Activated naive CD8-positive, alpha-beta T cell treated with anti-CD3 and anti-CD28 coated beads, Interleukin-2, amount 50 U/mL, for 24 hours (primary cell): ENCODE data around the gene LPAR4.
"Not testable (repeated sequence)": the region's sequence is repeated elsewhere in the genome, so short reads cannot be mapped to it uniquely, and the experiment has no call there.

ENCODE experiments used
- ATAC-seq: fragments of 150-1000 bp; cut with Tn5 transposase; one replicate; pipeline ENCODE4 v1.10.0; 2021
- DNase-seq: peaks from one replicate; pipeline ENCODE4 v3.0.0; 2021
- H3K27ac Mint-ChIP-seq: one replicate; pipeline ENCODE4 v1.8.0; 2021; ENCODE audit warnings: mild to moderate bottlenecking, mixed read lengths
- H3K27me3 Mint-ChIP-seq: one replicate; pipeline ENCODE4 v1.8.0; 2021; ENCODE audit warnings: mixed read lengths
- H3K36me3 Mint-ChIP-seq: one replicate; pipeline ENCODE4 v1.8.0; 2021; ENCODE audit warnings: low read depth, mixed read lengths
- H3K4me1 Mint-ChIP-seq: one replicate; pipeline ENCODE4 v1.8.0; 2021; ENCODE audit warnings: mixed read lengths
- H3K4me3 Mint-ChIP-seq: one replicate; pipeline ENCODE4 v1.8.0; 2021; ENCODE audit warnings: mild to moderate bottlenecking, moderate library complexity, mixed read lengths
- H3K9me3 Mint-ChIP-seq: one replicate; pipeline ENCODE4 v1.8.0; 2021; ENCODE audit warnings: mixed read lengths

Gene LPAR4

DNA sequence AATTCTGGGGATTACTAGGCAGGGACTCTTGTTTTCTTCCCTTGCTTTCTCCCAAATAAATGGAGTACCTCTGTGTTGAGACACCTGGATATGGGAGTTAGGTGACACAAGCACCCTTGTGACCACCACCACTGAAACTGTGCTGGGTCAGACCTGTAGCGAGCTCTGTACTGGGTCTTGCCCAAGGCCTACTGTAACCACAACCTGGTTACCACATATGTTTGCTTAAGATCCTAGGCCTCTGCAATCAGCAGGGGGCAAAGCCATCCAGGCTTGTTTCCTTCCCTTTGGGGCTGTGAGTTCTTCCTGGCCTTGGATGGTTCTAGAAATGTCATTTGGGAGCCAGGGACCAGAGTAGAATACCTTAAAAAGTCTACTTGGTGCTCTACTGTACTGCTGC is 49.4 kb downstream of the LPAR4 start:
- Mint-ChIP-seq H3K36me3 (peaks cover 4% of the 10 kb centered on the region), H3K4me3 (no peak overlapping the region), H3K27me3 (no peaks in the 10 kb centered on the region), H3K4me1 (peaks cover 9% of the 10 kb centered on the region), H3K9me3 (peaks cover 4% of the 10 kb centered on the region), H3K27ac (no peak overlapping the region)
- ATAC-seq, result no peak
- no peak for DNase-seq

DNA sequence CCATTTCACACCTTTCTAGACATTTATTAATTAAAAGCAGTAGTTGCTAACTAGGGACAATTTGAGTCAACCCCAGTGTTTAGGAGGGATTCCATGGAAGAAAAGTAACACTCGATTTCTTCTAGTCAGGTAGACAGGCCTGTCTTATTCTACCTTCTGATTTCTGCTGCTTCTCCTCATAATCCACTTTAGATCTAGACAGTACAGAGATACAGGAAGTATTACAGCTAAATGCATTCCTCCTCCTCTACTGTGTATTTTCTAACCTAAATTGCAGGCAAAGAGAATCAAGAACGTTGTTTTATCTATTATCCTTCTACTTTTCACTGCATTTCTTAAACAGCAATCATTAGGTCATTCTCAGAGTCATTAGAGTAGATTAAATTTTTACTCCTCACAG is 52.6 kb downstream of the LPAR4 start:
- no peak overlapping the region for H3K27ac Mint-ChIP-seq
- no peaks in the 10 kb centered on the region for H3K27me3 Mint-ChIP-seq
- ATAC-seq (no peak), DNase-seq (no peak)
- peaks cover 4% of the 10 kb centered on the region for H3K36me3 Mint-ChIP-seq
- H3K4me1 Mint-ChIP-seq, result peaks cover 9% of the 10 kb centered on the region
- H3K4me3 Mint-ChIP-seq, result no peak overlapping the region
- H3K9me3 Mint-ChIP-seq, result peaks cover 4% of the 10 kb centered on the region

DNA sequence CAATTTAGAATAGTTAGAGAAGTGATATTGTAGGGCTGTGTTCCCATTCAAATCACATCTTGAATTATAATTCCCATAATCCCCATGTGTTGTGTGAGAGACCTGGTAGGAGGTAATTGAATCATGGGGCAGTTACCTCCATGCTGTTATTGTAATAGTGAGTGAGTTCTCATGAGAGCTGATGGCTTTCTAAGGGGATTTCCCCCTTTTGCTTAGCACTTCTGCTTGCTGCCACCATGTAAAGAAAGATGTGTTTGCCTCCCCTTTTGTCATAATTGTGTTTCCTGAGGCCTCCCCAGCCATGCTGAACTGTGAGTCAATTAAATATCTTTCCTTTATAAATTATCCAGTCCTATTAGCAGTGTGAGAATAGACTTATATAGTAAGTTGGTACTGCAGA is 53.2 kb downstream of the LPAR4 start:
- DNase-seq (no peak), ATAC-seq (no peak)
- Mint-ChIP-seq H3K27ac (no peak overlapping the region), H3K4me3 (no peak overlapping the region), H3K36me3 (peaks cover 4% of the 10 kb centered on the region), H3K9me3 (peaks cover 4% of the 10 kb centered on the region), H3K27me3 (no peaks in the 10 kb centered on the region), H3K4me1 (peaks cover 9% of the 10 kb centered on the region)

DNA sequence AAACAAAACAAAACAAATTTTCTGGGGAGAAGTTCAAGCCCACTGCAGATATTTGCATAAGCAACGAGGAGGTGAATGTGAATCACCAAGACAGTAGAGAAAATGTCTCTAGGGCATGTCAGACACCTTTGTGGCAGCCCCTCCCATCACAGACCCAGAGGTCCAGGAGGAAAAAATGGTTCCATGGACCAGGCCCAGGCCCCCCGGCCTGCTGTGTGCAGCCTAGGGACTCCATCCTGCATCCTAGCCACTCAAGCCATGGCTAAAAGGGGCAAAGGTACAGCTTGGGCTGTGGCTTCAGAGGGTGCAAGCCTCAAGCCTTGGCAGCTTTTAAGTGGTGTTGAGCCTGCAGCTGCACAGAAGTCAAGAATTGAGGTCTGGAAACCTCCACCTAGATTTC is 54.0 kb downstream of the LPAR4 start:
- DNase-seq, result no peak
- Mint-ChIP-seq H3K9me3 (peaks cover 4% of the 10 kb centered on the region), H3K27me3 (no peaks in the 10 kb centered on the region), H3K4me3 (no peak overlapping the region), H3K4me1 (peaks cover 9% of the 10 kb centered on the region), H3K27ac (no peak overlapping the region), H3K36me3 (peaks cover 4% of the 10 kb centered on the region)
- no peak for ATAC-seq

DNA sequence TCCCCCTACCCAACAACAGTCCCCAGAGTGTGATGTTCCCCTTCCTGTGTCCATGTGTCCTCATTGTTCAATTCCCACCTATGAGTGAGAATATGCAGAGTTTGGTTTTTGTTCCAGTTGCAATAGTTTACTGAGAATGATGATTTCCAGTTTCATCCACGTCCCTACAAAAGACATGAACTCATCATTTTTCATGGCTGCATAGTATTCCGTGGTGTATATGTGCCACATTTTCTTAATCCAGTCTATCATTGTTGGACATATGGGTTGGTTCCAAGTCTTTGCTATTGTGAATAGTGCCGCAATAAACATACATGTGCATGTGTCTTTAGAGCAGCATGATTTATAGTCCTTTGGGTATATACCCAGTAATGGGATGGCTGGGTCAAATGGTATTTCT is 55.0 kb downstream of the LPAR4 start:
- DNase-seq, H3K4me3 Mint-ChIP-seq, H3K9me3 Mint-ChIP-seq, H3K27ac Mint-ChIP-seq, H3K4me1 Mint-ChIP-seq, H3K36me3 Mint-ChIP-seq, ATAC-seq, H3K27me3 Mint-ChIP-seq: not testable (repeated sequence)
